WTC11 (cell line): Measurements from ENCODE around the gene FABP7.

Experiments
- MAX ChIP-seq: sonication (generic); formaldehyde crosslinking; IDR thresholded peaks from 2 replicates; pipeline ENCODE4 v1.8.0; 2022; ENCODE audit warnings: mild to moderate bottlenecking, missing genetic modification reagents
- NFYB ChIP-seq: sonication (generic); formaldehyde crosslinking; conservative IDR thresholded peaks from 2 replicates; pipeline ENCODE4 v1.8.0; 2022; ENCODE audit warnings: low read depth, missing genetic modification reagents
- NR3C1 ChIP-seq: sonication (generic); formaldehyde crosslinking; conservative IDR thresholded peaks from 2 replicates; pipeline ENCODE4 v1.8.1; 2023; ENCODE audit warnings: low read depth, mild to moderate bottlenecking, missing genetic modification reagents
- SMAD4 ChIP-seq: sonication (generic); formaldehyde crosslinking; IDR thresholded peaks from 2 replicates; pipeline ENCODE4 v1.8.0; 2022; ENCODE audit warnings: mild to moderate bottlenecking, missing genetic modification reagents
- USF2 ChIP-seq: sonication (generic); formaldehyde crosslinking; IDR thresholded peaks from 2 replicates; pipeline ENCODE4 v1.8.1; 2023; ENCODE audit warnings: mild to moderate bottlenecking, missing genetic modification reagents, moderate library complexity
- ZNF512 ChIP-seq: sonication (generic); formaldehyde crosslinking; IDR thresholded peaks from 2 replicates; pipeline ENCODE4 v1.8.1; 2022; ENCODE audit warnings: missing genetic modification reagents, borderline replicate concordance
- TF ChIP-seq, protein P1 (sequence below): fragments of 200-600 bp; IDR thresholded peaks from 2 replicates; pipeline ENCODE4 v1.8.0; 2022; ENCODE audit warnings: antibody characterized with exemption
- TF ChIP-seq, protein P2 (sequence below): sonication (generic); formaldehyde crosslinking; IDR thresholded peaks from 2 replicates; pipeline ENCODE4 v1.8.0; 2023; ENCODE audit warnings: mild to moderate bottlenecking, missing genetic modification reagents
- TF ChIP-seq, protein P3 (sequence below): sonication (generic); formaldehyde crosslinking; IDR thresholded peaks from 2 replicates; pipeline ENCODE4 v1.8.0; 2022; ENCODE audit warnings: mild to moderate bottlenecking, missing genetic modification reagents

DNA sequence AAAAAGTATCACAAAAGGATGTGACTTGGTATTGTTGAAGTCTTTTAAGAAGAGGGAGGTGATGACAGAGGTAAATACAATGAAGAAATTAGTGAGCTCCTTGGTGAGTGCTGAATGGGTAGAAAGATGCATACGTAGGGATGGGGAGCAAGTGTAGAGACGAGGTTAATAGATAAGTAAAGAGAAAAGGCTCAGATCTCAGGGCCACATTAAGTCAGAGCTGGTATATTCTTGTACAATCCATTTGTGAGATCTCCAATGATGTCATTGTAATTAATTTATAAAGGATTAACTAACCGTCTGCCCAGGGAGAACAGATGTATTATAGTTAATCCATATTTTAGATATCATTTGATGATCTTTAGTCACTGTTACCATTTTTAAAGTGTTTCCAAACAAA is 52.9 kb downstream of the FABP7 start:
- TF ChIP-seq NFYB (no peak), NR3C1 (no peak), SMAD4 (no peak), ZNF512 (CRISPR knock-in tag) (no peak), USF2 (no peak), MAX (CRISPR knock-in tag) (no peak)
- TF ChIP-seq, protein P1, sequence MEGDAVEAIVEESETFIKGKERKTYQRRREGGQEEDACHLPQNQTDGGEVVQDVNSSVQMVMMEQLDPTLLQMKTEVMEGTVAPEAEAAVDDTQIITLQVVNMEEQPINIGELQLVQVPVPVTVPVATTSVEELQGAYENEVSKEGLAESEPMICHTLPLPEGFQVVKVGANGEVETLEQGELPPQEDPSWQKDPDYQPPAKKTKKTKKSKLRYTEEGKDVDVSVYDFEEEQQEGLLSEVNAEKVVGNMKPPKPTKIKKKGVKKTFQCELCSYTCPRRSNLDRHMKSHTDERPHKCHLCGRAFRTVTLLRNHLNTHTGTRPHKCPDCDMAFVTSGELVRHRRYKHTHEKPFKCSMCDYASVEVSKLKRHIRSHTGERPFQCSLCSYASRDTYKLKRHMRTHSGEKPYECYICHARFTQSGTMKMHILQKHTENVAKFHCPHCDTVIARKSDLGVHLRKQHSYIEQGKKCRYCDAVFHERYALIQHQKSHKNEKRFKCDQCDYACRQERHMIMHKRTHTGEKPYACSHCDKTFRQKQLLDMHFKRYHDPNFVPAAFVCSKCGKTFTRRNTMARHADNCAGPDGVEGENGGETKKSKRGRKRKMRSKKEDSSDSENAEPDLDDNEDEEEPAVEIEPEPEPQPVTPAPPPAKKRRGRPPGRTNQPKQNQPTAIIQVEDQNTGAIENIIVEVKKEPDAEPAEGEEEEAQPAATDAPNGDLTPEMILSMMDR, result no peak
- TF ChIP-seq, protein P2, sequence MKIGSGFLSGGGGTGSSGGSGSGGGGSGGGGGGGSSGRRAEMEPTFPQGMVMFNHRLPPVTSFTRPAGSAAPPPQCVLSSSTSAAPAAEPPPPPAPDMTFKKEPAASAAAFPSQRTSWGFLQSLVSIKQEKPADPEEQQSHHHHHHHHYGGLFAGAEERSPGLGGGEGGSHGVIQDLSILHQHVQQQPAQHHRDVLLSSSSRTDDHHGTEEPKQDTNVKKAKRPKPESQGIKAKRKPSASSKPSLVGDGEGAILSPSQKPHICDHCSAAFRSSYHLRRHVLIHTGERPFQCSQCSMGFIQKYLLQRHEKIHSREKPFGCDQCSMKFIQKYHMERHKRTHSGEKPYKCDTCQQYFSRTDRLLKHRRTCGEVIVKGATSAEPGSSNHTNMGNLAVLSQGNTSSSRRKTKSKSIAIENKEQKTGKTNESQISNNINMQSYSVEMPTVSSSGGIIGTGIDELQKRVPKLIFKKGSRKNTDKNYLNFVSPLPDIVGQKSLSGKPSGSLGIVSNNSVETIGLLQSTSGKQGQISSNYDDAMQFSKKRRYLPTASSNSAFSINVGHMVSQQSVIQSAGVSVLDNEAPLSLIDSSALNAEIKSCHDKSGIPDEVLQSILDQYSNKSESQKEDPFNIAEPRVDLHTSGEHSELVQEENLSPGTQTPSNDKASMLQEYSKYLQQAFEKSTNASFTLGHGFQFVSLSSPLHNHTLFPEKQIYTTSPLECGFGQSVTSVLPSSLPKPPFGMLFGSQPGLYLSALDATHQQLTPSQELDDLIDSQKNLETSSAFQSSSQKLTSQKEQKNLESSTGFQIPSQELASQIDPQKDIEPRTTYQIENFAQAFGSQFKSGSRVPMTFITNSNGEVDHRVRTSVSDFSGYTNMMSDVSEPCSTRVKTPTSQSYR, result no peak
- TF ChIP-seq, protein P3, sequence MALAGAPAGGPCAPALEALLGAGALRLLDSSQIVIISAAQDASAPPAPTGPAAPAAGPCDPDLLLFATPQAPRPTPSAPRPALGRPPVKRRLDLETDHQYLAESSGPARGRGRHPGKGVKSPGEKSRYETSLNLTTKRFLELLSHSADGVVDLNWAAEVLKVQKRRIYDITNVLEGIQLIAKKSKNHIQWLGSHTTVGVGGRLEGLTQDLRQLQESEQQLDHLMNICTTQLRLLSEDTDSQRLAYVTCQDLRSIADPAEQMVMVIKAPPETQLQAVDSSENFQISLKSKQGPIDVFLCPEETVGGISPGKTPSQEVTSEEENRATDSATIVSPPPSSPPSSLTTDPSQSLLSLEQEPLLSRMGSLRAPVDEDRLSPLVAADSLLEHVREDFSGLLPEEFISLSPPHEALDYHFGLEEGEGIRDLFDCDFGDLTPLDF, result no peak
